Cardiac septum (tissue), 1 donor: ENCODE data around the gene HCK. TPM values are rescaled to one million over a fixed set of nuclear protein-coding genes. Genes with fewer than 3 reads are reported as not detected.

Experiments
- DNase-seq: peaks from one replicate; pipeline ENCODE4 v3.0.0-alpha.2; 2020; ENCODE audit warnings: low spot score
- intact Hi-C: fragments of 100-400 bp; cut with DNase I; formaldehyde crosslinking; loops from one replicate; pipeline ENCODE4 v1.14.0; 2022
- total RNA-seq: library from RNA; stranded (reverse); fragmentation: NEBNext Ultra II Directional; extraction: Animal tissue kit (Norgen Biotek cat#: 25700); gene quantifications from one replicate; pipeline ENCODE4 v1.2.1, GENCODE V29; 2021
- donor health status: DM: no; HTN: no; CAD: no.

HCK gene
- total RNA-seq, 1 donor from 2014 or later = 5.5 TPM

GRCh38 chr20:32144898-32145662, 93.0 kb downstream of the HCK start:
- no peak for DNase-seq
- intact Hi-C loops = no loop called here

- no peak for DNase-seq
- intact Hi-C loops = loop anchor here (10.0 kb wide), 1 partner anchor 305 kb away; no protein-coding TSS in a partner anchor
Measured at GRCh38 chr20:32149566-32150170, 97.6 kb downstream of the HCK start.

- intact Hi-C loops = loop anchor here (10.0 kb wide), 1 partner anchor 304 kb away; no protein-coding TSS in a partner anchor
- no peak for DNase-seq
Measured at GRCh38 chr20:32150291-32150848, 98.3 kb downstream of the HCK start.

Other genes starting within 250 kb of the HCK start
- gene MYLK2, start 232.9 kb upstream of the HCK start, total RNA-seq = 0.11 TPM
- 6.1 TPM for gene FOXS1, start 206.6 kb upstream of the HCK start, total RNA-seq
- gene DUSP15, start 181.7 kb upstream of the HCK start, total RNA-seq = 3.4 TPM
- not detected for gene TTLL9, start 181.6 kb upstream of the HCK start, total RNA-seq
- 7.9 TPM for gene PDRG1, start 100.2 kb upstream of the HCK start, total RNA-seq
- gene XKR7, start 84.1 kb upstream of the HCK start, total RNA-seq = not detected
- gene CCM2L, start 41.8 kb upstream of the HCK start, total RNA-seq = 7.0 TPM
- gene TM9SF4, start 57.5 kb downstream of the HCK start, total RNA-seq = 31.6 TPM
- 8.5 TPM for gene PLAGL2, start 155.5 kb downstream of the HCK start, total RNA-seq
- 22.6 TPM for gene POFUT1, start 155.6 kb downstream of the HCK start, total RNA-seq
- 17.3 TPM for gene KIF3B, start 225.4 kb downstream of the HCK start, total RNA-seq